Activated CD4-positive, alpha-beta T cell treated with anti-CD3 and anti-CD28 coated beads, Interleukin-2, Interleukin-6, amounts not matched to agents 100 ng/mL and 50 ng/mL, durations not matched to agents 16 hours and 8 hours (primary cell): ENCODE measurements around the gene RND2.
"Not testable (repeated sequence)": the region's sequence is repeated elsewhere in the genome, so short reads cannot be mapped to it uniquely, and the experiment has no call there.

Source experiments
- DNase-seq: peaks from one replicate; pipeline ENCODE4 v3.0.0-alpha.2; 2020

RND2 gene, protein sequence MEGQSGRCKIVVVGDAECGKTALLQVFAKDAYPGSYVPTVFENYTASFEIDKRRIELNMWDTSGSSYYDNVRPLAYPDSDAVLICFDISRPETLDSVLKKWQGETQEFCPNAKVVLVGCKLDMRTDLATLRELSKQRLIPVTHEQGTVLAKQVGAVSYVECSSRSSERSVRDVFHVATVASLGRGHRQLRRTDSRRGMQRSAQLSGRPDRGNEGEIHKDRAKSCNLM

DNA sequence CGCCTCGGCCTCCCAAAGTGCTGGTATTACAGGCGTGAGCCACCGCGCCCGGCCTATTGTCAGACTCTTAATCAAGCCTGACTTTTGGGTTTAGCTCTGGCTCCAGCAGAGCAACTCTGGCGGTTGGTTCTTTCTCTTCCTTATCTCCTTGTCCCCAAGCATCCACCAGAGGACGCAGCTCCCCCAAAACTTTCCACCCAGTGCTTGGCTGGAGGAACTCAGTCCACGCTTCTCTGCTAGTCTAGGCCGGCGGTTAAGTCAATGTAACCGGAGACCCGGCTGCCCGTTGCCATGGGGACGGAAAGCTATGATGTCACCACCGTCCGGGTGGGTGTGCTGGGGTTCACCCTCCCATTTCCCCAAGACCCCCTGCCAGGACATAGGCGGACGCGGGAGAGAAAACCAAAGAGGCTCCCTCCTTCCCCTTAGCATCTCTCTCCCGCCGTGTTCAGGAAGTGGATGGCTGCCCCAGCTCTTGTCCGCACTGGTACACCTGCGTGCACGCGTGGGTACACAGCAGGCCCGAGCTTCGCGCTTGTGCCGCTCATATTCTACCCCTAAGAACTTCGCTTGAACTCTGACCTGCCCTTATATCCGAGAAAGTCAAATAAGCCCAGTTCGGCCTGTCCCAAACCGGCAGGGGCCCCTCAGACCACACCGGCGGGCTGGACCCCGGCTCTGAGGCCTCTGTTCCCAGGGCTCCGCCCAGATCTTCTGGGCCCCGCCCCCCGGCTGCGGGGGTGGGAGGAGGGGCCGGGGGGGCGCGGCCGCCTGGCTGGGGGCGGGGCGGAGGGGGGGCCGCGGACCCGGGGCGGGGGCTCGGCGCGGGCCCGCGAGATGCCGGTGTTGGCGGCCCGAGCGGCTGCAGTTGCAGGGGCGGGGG is at the start of gene RND2:
Gene RND2 (plus strand): TSS at position 825 of the 883 bp plus-strand sequence. CDS start 117 bp downstream, outside the sequence.
- peak; percentile 76 for DNase-seq

DNA sequence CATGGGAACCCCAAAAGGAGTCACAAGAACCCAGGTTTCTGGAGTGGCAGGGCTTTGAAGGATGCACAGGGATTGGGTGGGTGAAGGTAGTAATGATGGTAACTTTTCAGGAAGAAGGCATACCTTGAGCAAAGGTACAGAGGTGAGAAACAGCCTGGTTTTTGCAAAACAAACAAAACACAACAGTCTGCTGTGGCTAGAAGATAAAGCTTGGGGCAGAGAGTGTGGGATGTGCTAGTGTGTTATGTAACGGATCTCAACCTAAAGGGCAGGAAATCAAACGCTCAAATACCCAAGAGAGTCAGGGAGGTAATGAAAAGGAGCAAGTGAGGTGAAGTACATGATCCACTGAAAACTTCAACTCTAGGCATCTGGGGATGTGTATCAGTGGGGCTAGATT is 49.8 kb upstream of the RND2 start:
- no peak for DNase-seq

DNA sequence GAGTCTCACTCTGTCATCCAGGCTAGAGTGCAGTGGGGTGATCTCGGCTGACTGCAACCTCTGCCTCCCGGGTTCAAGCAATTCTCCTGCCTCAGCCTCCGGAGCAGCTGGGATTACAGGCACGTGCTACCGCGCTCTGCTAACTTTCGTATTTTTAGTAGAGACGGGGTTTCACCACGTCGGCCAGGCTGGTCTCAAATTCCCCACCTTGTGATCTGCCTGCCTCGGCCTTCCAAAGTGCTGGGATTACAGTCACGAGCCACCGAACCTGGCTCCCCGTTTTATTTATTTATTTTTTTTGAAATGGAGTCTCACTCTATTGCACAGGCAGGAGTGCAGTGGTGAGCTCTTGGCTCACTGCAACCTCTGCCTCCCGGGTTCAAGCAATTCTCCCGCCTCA is 49.3 kb upstream of the RND2 start:
- DNase-seq, result not testable (repeated sequence)

DNA sequence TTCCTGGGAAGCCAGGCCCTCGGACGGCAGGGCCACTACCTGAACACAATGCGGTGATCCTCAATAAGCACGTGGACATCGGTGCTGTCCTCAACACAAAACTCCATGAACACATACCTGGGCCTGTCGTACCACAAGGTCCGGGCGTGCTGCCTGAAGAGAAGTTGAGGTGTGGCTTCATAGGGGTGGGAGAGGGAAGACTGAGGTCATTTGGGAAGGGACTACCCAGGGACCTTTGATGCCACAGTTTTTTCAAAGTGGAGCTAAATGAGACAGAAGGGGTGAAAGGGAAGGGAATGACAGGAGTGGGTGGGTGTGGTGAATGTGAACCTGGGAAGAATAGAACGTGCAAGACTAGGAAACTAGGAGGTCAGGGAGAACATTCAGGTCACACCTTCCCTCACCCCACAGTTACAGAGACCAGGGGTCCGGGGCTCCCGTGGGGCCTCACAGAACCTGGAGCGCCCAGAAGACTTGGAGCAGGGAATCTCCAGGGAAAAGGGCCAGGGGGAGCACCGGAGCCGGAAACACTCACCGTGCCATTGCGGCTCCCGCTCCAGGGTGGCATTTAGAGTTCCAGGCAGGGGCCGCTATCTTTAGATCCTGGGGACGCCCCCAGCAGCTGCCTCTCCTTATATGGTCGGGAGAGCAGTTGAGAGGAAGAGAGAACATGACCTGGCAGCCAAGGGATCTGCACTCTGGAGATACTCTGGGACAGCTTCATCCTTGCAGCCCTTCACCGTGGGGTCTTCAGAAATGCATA is 45.3 kb upstream of the RND2 start, which contains the start of gene PTGES3L:
Gene PTGES3L (minus strand): TSS at position 570 of the 763 bp plus-strand sequence. CDS start 27 bp downstream, at position 543.
- peak; percentile 36 for DNase-seq

DNA sequence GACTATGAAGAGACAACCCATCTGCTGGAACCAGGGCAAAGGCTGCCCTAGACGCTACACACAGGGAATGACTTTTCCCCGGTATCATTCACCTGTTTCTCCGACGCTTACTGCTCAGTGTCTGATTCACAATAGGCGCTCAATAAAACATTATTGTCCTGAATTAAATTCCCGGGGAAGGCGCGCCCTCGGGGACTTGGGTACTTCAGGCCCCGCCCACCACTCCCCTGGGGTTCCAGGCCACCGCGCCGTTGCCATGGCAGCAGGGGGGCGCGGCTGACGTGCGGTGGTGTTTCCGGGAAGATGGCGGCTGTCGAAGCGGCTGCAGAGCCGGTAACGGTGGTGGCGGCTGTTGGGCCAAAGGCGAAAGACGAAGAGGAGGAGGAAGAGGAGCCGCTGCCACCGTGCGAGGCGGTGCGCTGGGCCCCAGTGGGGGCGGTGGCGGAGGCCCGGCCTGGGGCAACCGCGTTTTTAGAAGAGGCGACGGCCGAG is 44.7 kb upstream of the RND2 start, which contains the start of gene RUNDC1:
Gene RUNDC1 (plus strand): TSS at position 292 of the 492 bp plus-strand sequence. CDS start 12 bp downstream, at position 304.
- DNase-seq, result peak; percentile 94

DNA sequence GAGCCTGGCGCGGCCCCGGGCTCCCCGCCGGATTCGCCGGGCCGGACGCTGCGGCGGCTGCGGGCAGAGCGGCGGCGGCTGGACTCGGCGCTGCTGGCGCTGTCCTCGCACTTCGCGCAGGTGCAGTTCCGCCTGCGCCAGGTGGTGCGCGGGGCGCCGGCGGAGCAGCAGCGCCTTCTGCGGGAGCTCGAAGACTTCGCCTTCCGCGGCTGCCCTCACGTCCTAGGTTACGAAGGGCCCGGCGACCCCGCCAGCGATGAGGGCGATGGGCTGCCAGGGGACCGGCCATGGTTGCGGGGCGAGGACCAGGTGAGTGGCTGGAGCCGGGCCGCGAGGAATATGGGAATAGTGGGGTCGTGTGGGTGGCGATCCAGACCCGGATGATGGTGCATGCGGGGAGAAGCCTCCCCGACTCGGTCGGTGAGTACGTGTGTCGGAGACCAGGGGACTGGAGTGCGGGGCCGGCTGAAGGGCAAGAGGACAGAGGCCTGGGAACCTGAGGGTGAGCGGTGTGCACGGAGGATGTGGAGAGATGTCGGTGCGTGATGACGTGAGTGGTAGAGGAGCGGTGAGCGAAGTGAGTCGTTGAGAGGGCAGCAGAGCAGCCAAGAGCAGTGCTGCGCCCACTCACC is 44.1 kb upstream of the RND2 start:
- peak; percentile 78 for DNase-seq

DNA sequence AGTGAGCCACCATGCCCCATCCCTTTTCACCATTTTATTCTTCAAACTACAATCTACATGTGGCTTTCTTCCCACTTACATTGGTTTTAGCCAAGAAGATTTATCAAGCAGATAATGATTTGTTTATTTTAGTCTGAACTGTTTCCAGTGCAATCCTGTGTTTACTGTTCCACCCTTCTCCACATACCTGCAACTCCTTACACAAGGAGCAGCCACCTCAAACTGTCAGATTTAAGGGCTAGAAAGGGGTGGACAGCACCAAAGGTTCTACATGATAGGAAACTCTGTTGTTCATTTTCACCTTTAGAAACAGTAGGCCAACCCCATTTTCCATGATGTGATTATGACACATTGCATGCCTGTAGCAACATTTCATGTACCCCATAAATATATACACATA is 42.8 kb upstream of the RND2 start:
- DNase-seq, result no peak

DNA sequence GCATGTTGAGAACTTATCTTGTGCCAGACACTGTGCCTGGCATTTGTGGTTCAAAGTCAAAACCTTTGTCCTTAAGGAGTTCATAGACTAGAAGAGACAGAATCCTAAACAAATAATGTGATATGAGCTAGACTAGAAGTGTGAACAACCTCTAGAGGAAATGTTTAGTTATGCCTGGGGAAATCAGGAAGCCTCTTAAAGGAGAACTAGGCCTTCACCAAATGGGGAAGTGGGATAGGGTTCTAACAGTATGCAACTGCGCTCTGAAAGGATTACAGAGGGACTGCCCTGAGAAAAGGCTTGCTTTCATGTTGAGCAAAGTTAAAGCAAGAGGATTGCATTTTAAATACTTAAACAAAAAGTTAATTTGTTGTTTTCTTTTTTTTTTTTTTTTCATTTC is 39.8 kb upstream of the RND2 start:
- no peak for DNase-seq

DNA sequence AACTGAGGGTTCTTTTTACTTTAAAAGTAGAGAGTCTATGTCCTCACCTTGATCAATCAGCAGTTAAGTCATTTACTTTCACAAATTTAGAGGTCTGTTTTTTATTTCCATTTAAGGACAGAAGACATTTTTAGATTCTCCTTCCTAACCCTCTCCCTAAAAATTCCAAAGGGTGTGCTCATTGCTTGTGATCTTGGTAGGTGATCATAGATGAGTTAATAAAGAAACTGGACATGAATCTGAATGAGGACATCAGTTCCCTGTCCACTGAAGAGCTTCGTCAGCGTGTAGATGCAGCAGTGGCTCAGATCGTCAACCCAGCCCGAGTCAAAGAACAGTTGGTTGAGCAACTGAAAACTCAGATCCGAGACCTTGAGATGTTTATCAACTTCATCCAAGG is 35.9 kb upstream of the RND2 start:
- DNase-seq, result no peak

DNA sequence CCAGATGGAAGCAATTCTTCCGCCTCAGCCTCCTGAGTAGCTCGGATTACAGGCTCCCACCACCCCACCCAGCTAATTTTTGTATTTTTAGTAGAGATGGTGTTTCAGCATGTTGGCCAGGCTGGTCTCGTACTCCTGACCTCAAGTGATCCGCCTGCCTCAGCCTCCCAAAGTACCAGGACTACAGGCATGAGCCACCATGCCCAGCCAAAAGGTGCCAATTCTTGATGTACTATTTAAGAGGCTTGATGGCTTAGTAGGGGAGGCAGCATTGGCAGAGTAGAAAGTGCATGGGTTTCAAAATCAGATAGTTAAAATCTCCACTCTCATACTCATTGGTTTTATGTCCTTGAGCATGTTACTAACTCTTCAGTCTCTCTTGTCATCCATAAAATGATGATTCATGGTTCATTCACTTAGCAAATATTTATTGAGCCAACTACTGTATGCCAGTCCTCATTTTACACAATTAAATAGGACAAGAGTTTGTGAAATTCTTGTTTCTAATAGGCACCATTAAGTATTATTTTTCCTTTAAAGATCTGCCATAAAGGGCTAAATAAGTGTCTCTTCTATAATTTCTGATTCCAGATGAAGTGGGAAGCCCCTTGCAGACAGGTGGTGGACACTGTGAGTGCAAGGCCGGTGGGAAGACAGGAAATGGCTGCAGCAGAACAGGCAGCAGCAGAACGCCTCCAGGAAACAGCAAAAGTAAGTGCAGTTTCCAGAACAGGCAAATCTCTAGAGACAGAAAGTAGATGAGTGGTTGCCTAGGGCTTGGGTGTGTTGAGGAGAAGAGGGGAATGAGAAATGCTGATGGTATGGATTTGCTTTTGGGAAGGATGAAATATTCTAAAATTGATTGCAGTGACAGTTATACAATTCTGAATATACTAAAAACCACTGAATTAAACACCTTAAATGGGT is 35.0 kb upstream of the RND2 start:
- DNase-seq, result no peak

DNA sequence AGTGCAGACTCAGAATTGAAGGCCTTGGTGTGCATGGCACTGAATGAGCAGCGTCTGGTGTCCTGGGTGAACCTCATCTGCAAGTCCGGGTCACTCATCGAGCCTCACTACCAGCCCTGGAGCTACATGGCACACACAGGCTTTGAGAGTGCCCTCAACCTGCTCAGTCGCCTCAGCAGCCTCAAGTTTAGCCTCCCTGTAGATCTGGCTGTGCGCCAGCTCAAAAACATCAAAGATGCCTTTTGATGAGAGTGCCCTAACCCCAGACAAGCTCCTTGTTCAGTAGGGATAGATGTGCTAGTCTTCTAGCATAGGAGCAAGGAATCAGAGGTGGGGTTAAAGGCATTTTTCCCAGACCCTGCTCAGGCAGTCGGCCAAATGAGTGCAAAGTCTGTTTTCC is 33.6 kb upstream of the RND2 start:
- DNase-seq, result no peak

DNA sequence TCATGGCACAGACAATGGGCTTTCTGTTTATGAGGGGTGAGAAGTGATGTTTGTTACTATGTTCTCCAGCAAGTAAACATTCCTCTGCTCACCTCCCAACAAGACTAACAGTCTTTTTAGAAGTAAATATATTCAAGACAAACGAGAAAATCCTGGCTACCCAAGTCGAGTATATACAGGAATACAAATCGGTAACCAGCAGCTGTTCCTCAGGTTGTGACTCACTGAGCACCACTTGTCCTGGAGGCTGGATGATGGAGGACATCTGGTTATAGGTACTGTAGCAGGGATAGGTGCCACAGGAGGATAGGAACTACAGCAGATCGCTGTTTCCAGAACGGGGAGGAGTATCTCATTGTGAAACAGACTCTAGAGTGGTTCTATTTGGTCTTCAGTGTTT is 32.2 kb upstream of the RND2 start:
- no peak for DNase-seq

DNA sequence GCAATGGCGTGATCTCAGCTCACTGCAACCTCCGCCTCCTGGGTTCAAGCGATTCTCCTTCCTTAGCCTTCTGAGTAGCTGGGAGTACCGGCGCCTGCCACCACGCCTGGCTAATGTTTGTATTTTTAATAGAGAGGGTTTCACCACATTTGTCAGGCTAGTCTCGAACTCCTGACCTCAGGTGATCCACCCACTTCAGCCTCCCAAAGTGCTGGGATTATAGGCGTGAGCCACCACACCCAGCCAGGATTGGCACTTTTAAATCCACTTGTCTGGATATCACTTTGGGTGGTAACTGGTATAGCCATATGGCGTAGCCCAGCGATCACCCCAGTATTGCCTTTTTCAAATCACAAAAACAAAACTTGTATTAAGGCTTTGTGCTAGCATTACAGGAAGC is 31.1 kb upstream of the RND2 start:
- not testable (repeated sequence) for DNase-seq

DNA sequence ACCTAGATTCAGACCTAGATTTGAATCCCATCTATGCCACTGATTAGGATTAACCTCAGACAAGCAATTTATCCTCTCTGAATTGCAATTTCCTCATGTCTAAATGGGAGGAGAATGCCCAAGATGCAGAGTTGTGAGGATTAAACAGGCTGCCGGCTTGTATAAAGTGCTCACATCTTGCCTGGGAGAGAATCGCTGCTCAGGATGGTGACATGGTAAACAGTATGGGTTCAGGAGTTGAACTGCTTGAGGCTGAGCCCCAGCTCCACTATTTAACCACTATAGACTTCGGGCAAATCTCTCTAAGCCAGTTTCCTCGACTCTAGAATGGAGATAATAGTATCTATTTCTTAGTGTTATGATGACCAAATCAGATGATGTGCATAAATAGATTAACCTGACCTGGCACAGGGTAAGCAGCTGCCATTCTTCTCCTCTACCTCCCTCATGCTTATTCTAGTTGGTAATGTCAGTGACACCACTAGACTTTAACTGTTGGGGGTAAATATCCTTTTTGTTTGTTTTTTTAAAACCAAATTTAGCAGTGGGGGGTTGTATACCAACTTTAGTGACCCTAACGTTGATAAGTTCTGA is 27.5 kb upstream of the RND2 start:
- no peak for DNase-seq

DNA sequence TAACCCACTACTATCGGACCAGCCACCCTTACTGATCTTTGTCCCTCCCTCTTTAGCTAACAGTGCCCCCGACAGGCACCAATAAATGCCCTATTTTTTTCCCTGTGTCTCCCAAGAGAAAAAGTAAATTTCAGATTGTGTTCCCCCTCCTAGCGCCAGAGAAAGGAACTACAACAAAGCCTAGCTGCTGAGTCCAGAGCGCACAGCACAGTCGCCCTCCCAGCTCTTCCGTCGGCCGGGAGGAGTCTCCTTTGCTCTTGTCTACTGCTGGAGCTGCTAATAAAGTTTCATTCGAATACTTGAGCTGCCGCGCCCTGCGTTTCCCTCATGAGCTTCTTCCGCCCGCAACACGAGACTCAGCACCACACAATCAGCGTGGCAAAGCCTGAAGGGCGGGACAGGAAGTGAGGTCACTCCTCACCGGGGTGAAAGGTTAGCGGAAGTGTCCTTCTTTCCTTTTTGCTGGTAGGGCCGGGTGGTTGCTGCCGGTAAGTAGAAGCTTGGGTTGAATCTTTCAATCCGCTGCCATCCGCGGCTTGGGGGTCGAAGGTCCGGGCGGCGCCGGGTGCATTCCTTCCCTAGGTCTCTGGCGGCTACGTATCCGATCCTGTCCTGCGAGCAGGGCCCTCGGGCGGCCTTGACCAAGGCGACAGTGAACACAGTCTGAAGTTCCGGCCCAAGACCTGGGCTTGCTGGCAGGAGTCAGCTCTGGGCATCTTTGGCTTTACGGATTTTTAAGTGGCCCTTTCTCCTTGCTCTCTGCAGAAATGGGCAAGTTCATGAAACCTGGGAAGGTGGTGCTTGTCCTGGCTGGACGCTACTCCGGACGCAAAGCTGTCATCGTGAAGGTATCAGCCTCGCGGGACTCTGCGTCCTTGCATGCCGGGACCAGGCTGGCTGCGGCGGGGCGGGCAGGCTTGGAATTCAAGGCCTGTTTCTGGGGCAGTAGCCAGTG is 26.8 kb upstream of the RND2 start, which contains the start of gene RPL27:
Gene RPL27 (plus strand): TSS at position 436 of the 955 bp plus-strand sequence. CDS start 332 bp downstream, at position 768.
- peak; percentile 99 for DNase-seq

DNA sequence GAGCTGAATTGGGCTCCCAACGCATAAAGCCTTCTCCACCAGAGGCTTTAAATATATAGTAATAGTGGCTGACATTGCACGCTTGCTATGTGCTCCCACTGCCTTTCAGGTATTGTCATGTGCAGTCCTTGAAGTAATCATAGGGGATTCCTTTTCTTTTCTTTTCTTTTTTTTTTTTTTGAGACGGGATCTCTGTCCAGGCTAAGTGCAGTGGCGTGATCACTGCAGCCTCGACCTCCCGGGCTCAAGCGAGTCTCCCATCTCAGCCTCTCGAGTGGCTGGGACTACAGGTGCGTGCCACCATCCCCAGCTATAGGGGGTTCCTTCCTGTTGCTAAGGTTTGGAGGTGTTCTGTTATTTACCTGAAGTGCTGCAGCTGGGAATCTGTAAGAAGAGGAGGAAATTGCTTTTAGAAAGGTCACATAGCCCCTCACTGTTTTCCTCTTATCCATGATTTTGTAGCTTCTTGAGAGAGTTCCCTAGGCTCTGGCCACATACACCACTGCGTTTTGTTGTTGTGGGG is 26.0 kb upstream of the RND2 start:
- no peak for DNase-seq

DNA sequence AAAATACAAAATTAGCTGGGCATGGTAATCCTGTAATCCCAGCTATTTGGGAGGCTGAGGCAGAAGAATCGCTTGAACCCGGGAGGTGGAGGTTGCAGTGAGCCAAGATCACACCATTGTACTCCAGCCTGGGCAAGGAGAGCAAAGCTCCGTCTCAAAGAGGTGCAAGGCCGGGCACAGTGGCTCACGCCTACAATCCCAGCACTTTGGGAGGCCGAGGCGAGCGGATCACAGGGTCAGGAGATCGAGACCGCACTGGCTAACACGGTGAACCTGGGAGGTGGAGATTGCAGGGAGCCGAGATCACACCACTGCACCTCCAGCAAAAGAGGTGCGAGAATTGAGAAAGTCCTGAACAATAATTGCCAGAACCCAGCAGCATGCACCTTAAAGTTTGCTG is 24.1 kb upstream of the RND2 start:
- not testable (repeated sequence) for DNase-seq

DNA sequence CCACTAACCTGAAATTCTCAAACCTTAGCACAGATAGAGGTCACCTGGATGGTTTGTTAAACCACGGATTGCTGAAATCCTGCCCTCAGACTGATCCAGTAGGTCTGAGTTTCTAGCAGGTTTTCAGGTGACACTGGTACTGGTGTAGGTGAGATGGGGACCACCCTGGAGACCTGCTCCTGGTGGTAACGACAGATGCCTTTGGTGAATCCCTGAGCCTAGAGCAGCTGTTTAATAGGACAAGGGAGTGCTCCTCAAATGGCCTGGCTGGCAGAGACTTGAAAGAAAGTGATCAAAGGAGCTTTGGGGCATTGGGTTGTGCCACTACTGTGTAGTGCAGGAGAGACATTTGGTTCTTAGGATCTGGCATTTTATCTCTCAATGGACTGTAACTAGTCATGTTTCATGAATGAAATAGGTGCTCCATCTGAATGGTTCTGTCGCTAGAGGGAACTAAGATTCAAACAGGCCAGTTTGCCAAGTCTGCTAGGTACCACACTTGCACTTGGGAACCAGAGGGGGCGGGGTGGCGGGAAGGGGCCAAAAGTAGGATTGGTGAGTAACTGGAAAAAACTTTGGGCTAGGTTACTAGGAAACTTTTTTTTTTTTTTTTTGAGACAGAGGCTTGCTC is 21.4 kb upstream of the RND2 start:
- no peak for DNase-seq
